WERI-Rb-1 (cell line): ENCODE results near the gene SH3TC1.

Experiments
- DNase-seq: peaks from one replicate; pipeline ENCODE4 v3.0.0-alpha.2; 2020
- H3K27ac ChIP-seq: fragments of 250-450 bp; sonication (Bioruptor Pico); 2 replicates; pipeline ENCODE4 v1.5.1; 2020; ENCODE audit warnings: mild to moderate bottlenecking, moderate library complexity
- H3K27me3 ChIP-seq: fragments of 250-450 bp; sonication (Bioruptor Pico); 2 replicates; pipeline ENCODE4 v1.5.1; 2021; ENCODE audit warnings: mild to moderate bottlenecking, low read depth, moderate library complexity; ENCODE audit not compliant: insufficient read depth, severe bottlenecking
- H3K36me3 ChIP-seq: fragments of 250-450 bp; sonication (Bioruptor Pico); 2 replicates; pipeline ENCODE4 v1.5.1; 2020; ENCODE audit warnings: mild to moderate bottlenecking, moderate library complexity
- H3K4me3 ChIP-seq: 2 replicates; pipeline ENCODE4 v1.5.1; 2011; ENCODE audit warnings: low read depth, mild to moderate bottlenecking, control low read depth, low read length
- H3K9me3 ChIP-seq: fragments of 250-450 bp; sonication (Bioruptor Pico); 2 replicates; pipeline ENCODE4 v1.5.1; 2021; ENCODE audit warnings: mild to moderate bottlenecking, moderate library complexity; ENCODE audit not compliant: severe bottlenecking
- TF ChIP-seq, protein P1 (sequence below): IDR thresholded peaks from 2 replicates; pipeline ENCODE4 v1.5.1; 2011; ENCODE audit warnings: low read depth, mild to moderate bottlenecking, control low read depth, inconsistent platforms, low read length

SH3TC1 gene

DNA sequence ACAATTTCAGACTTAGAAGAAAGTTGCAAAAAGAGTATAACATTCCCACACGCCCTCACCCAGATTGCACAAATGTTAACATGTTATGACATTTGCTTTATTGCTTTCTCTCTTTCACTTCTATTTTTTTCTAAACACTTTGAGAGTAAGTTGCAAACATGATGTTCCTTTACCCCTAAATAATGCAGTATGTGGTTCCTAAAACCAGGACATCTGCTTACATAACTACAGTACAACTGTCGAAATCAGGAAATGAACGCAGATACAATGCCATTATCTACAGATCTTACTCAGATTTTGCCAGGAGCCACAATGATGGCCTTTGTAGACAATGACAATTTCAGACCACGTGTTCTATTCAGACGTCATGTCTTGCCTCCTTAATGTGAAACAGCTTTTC is 22.4 kb downstream of the SH3TC1 start:
- Histone ChIP-seq H3K4me3 (no peak overlapping the region), H3K9me3 (no peaks in the 10 kb centered on the region), H3K27me3 (no peaks in the 10 kb centered on the region), H3K36me3 (peaks cover 5% of the 10 kb centered on the region), H3K27ac (no peak overlapping the region)
- no peak for DNase-seq
- TF ChIP-seq, protein P1, sequence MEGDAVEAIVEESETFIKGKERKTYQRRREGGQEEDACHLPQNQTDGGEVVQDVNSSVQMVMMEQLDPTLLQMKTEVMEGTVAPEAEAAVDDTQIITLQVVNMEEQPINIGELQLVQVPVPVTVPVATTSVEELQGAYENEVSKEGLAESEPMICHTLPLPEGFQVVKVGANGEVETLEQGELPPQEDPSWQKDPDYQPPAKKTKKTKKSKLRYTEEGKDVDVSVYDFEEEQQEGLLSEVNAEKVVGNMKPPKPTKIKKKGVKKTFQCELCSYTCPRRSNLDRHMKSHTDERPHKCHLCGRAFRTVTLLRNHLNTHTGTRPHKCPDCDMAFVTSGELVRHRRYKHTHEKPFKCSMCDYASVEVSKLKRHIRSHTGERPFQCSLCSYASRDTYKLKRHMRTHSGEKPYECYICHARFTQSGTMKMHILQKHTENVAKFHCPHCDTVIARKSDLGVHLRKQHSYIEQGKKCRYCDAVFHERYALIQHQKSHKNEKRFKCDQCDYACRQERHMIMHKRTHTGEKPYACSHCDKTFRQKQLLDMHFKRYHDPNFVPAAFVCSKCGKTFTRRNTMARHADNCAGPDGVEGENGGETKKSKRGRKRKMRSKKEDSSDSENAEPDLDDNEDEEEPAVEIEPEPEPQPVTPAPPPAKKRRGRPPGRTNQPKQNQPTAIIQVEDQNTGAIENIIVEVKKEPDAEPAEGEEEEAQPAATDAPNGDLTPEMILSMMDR, result no peak

DNA sequence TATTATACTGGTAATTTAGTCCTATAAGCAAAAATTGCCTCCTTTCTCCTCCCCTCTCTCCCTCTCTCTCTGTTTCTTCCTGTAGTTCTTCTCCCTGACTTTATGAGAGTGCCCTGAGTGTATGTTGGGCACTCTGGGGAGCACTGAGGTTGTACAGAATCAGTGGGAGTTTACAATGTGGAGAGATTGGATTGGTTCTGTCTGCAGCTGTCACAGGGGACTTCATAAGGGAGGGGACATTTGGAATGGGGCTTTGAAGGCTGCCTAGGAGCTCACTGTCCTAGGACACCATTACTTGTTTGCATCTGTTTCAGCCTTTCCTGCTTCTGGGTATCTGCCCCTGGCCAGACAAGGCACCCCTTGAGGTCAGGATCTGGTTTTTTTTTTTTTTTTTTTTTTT is 22.9 kb downstream of the SH3TC1 start:
- H3K4me3 ChIP-seq, result no peak overlapping the region
- H3K9me3 ChIP-seq, result no peaks in the 10 kb centered on the region
- H3K36me3 ChIP-seq, result peaks cover 5% of the 10 kb centered on the region
- no peaks in the 10 kb centered on the region for H3K27me3 ChIP-seq
- TF ChIP-seq, protein P1, result no peak
- H3K27ac ChIP-seq, result no peak overlapping the region
- DNase-seq, result no peak

DNA sequence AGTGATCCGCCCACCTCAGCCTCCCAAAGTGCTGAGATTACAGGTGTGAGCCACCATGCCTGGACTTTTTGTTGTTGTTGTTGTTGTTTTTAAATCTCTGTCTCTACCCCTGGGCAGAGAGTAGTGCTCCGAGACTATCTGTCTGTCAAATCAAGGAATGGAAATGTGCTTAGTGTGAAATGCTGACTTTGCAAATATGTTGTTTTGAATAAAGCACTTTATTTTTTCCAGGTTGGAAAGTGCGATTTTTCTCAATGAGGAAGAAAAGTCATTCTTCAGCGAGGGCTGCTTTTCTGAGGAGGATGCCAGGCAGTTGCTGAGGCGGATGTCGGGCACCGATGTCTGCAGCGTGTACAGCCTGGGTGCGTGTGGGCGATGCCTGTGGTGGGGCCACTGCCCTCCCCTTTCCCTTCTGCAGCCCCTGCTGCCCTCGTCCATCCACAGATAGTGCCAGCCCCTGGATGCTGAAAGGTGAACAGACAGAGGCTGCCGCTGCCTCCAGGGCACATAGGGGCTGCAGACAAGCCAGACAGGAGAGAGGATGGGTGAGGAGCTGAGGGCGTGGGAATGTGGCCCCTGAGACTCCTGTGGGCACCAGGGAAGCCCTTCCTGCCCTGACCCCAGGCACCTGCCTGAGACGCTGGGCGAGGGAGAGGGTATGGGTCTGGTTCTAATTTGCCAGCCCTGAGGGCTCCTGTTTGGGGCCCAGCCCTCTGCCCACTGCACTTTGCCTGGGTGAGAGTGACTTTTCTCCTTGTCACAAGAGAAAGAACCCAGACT is 23.7 kb downstream of the SH3TC1 start:
- no peak for DNase-seq
- TF ChIP-seq, protein P1, result no peak
- Histone ChIP-seq H3K36me3 (peaks cover 5% of the 10 kb centered on the region), H3K27ac (no peak overlapping the region), H3K9me3 (no peaks in the 10 kb centered on the region), H3K27me3 (no peaks in the 10 kb centered on the region), H3K4me3 (no peak overlapping the region)

DNA sequence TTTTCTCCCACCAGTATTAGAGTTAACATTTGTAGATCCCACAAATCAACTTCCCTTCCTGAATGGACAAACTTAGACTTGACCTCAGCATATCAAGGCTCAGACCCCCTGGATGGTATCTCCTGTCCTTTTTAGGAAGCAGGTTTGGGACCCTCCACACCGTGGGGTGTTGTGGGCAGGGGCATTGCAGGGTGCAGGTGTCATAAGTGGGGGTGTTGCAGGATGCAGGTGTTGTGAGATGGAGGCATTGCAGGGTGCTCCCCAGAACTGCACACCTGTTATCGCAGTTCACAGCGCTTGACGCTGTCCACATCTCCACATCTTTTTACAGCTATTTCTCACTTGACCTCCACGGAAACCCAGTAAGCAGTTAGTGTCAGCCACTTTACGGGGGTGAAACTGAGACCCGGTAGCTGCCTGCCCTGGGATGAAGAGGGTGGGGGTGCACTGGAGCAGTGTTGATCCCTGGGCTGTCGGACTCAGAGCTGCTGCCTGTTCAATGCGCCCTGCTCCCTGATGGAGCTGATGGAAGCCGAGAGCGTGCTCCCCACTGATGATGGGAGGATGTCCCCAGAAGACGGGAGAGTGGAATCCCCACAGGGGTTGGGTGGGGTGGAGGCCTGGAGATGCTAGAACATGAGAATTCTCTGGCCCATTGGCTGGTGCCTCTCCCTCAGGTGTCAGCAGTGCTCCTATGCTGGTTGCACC is 25.3 kb downstream of the SH3TC1 start:
- H3K4me3 ChIP-seq, result no peak overlapping the region
- no peaks in the 10 kb centered on the region for H3K9me3 ChIP-seq
- no peaks in the 10 kb centered on the region for H3K27me3 ChIP-seq
- no peak for DNase-seq
- TF ChIP-seq, protein P1, result no peak
- H3K27ac ChIP-seq, result no peak overlapping the region
- peaks cover 5% of the 10 kb centered on the region for H3K36me3 ChIP-seq

DNA sequence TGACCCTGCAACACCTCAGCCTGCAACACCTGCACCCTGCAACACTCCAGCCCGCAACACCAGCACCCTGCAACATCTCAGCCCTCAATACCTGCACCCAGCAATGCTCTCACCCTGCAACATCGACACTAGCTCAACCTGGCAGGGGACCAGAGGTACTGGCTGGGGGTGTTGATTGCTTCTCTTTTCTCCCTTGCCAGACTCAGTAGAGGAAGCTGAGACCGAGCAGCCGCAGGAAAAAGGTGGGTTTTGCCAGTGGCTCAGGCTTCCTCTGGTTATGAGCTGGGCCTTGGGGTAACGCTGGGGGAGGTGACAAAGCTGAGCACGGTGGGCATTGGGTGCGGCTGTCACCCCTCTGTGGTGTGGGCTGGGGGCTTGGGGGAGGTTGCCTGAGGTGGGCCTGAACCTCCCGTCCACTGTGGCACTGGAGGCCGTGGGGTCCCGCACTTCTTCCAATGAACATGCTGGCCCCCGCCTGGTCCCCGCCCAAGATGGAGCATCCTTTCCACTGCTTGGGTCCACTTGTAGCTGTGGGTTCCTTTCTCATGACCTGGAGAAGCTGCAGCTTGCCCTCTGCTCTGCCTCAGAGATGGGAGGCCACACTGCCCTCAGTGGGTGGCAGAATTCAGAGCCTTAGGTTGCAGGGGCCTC is 26.0 kb downstream of the SH3TC1 start:
- H3K9me3 ChIP-seq, result no peaks in the 10 kb centered on the region
- H3K27me3 ChIP-seq, result no peaks in the 10 kb centered on the region
- peaks cover 5% of the 10 kb centered on the region for H3K36me3 ChIP-seq
- H3K4me3 ChIP-seq, result no peak overlapping the region
- H3K27ac ChIP-seq, result peak overlapping the region; percentile 75
- TF ChIP-seq, protein P1, result no peak
- DNase-seq, result no peak
